Measurements from ENCODE around the gene MED20.

- TF ChIP-seq GATA2 (IDR thresholded peaks at IDR 0.05; ENCODE audit: low read depth, low read length) (no peak), GATA3 (IDR thresholded peaks at IDR 0.05; ENCODE audit: low read depth, low read length) (no peak)
Measured at GRCh38 chr6:41917528-41917927, 3.4 kb downstream of the MED20 start.

Measured in SH-SY5Y (cell line).